ENCODE data around the gene COX6B1. TPM values are rescaled to one million over a fixed set of nuclear protein-coding genes. Genes with fewer than 3 reads are reported as not detected.

The COX6B1 gene
- total RNA-seq, 1 donor, result 327 TPM

DNA sequence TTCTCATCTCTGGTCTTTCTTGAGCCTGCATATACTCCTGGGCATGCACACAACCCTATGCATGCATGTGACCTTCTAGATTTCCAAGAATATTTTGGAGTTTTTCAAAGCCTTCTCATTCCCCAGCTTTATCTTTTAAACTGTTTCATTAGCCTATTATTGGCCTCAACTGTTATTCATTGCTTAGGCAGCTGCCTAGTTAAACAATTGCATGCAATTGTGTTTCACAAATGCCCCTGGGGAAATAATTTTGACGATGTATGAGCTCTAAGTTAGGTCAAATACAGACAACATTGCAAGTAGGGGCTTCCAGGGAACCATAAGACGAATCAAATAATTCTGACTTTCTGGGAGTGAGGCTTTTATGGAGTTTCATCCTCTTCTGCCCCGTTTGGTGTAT, 15.9 kb downstream of the COX6B1 start:
- TF ChIP-seq, protein P1, sequence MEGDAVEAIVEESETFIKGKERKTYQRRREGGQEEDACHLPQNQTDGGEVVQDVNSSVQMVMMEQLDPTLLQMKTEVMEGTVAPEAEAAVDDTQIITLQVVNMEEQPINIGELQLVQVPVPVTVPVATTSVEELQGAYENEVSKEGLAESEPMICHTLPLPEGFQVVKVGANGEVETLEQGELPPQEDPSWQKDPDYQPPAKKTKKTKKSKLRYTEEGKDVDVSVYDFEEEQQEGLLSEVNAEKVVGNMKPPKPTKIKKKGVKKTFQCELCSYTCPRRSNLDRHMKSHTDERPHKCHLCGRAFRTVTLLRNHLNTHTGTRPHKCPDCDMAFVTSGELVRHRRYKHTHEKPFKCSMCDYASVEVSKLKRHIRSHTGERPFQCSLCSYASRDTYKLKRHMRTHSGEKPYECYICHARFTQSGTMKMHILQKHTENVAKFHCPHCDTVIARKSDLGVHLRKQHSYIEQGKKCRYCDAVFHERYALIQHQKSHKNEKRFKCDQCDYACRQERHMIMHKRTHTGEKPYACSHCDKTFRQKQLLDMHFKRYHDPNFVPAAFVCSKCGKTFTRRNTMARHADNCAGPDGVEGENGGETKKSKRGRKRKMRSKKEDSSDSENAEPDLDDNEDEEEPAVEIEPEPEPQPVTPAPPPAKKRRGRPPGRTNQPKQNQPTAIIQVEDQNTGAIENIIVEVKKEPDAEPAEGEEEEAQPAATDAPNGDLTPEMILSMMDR (IDR thresholded peaks at IDR 0.05; ENCODE audit: insufficient read depth, low read length), result no peak
- H3K4me3 ChIP-seq (ENCODE audit: low read depth, low read length), result no peak overlapping the region
- no peak for DNase-seq (ENCODE audit: low read depth)

DNA sequence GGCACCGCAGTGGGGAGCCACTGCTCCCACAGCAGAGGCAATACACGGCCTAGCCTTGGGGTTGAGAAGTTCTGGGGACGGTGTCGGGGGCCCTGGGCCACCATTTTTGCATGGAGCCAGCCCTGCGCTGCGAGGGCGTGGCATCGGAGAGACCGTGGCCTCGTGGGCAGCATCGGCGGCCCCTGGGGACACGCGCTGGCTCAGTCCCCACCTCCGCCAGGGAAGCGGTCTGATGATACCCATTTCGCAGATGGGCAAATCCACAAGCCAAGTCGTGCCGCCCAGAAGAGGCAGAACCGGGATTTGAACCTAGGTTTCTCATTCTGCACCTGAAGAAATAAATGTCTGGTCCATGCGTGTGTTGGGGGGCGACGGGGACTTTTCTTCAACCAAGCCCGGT, 17.0 kb downstream of the COX6B1 start:
- no peak for DNase-seq (ENCODE audit: low read depth)
- TF ChIP-seq, protein P1 (IDR thresholded peaks at IDR 0.05; ENCODE audit: insufficient read depth, low read length), result no peak
- H3K4me3 ChIP-seq (ENCODE audit: low read depth, low read length), result no peak overlapping the region

- TF ChIP-seq, protein P1 (IDR thresholded peaks at IDR 0.05; ENCODE audit: insufficient read depth, low read length), result no peak
- DNase-seq (ENCODE audit: low read depth), result no peak
- no peak overlapping the region for H3K4me3 ChIP-seq (ENCODE audit: low read depth, low read length)
Measured at GRCh38 chr19:35665604-35666003, 17.5 kb downstream of the COX6B1 start.

- no peak for DNase-seq (ENCODE audit: low read depth)
- H3K4me3 ChIP-seq (ENCODE audit: low read depth, low read length), result no peak within 1 kb of the TSS
- TF ChIP-seq, protein P1 (IDR thresholded peaks at IDR 0.05; ENCODE audit: insufficient read depth, low read length), result no peak
Measured at GRCh38 chr19:35666251-35666913, 18.3 kb downstream of the COX6B1 start, which contains the start of gene UPK1A. Gene UPK1A (plus strand): TSS chr19:35666517. CDS start chr19:35666813, 296 bp downstream.

DNA sequence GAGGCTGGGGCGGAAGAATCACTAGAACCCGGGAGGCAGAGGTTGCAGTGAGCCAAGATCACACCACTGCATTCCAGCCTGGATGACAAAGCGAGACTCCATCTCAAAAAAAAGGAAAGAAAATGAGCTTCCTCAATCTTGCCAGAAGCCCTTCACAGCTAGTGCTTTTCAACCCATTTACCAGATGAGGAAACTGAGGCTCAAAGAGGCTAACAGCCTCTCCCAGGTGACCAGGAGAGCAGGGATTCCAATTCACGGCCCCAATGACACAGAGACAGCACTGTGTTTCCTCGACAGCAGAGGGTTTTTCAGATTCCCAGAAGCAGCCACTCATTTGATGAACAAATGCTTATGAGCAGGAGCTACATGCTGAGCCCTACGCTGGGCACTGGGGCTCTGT, 21.4 kb downstream of the COX6B1 start:
- TF ChIP-seq, protein P1 (IDR thresholded peaks at IDR 0.05; ENCODE audit: insufficient read depth, low read length), result no peak
- H3K4me3 ChIP-seq (ENCODE audit: low read depth, low read length), result no peak overlapping the region
- no peak for DNase-seq (ENCODE audit: low read depth)

GRCh38 chr19:35669974-35670373, 21.9 kb downstream of the COX6B1 start:
- DNase-seq (ENCODE audit: low read depth), result no peak
- H3K4me3 ChIP-seq (ENCODE audit: low read depth, low read length), result no peak overlapping the region
- TF ChIP-seq, protein P1 (IDR thresholded peaks at IDR 0.05; ENCODE audit: insufficient read depth, low read length), result no peak

DNA sequence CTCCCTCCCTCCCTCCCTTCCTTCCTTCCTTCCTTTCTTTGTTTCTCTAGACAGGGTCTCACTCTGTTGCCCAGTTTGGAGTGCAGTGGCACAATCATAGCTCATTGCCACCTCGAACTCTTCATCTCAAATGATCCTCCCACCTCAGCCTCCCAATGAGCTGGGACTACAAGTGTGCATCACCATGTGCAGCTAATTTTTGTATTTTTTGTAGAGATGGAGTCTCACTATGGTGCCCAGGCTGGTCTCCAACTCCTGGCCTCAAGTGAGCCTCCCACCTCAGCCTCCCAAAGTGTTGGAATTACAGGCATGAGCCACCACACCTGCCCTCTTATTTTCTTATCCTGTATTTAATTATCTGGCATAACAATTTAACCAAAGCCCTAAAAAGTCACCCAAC, 22.6 kb downstream of the COX6B1 start:
- no peak overlapping the region for H3K4me3 ChIP-seq (ENCODE audit: low read depth, low read length)
- no peak for DNase-seq (ENCODE audit: low read depth)
- TF ChIP-seq, protein P1 (IDR thresholded peaks at IDR 0.05; ENCODE audit: insufficient read depth, low read length), result no peak
